H1 (cell line): Measurements from ENCODE around the gene SLC9C1. TPM values are rescaled to one million over a fixed set of nuclear protein-coding genes. Genes with fewer than 3 reads are reported as not detected.

Experiments
- CBX5 ChIP-seq: fragments of 300-800, 300-1000 bp; sonication (generic); IDR thresholded peaks from 2 replicates; pipeline ENCODE4 v1.7.1; 2016; ENCODE audit warnings: antibody characterized with exemption, low read length, low read depth
- SAP30 ChIP-seq: fragments of 300-600 bp; sonication (generic); IDR thresholded peaks from 2 replicates; pipeline ENCODE4 v1.7.1; 2012; ENCODE audit warnings: low read length, moderate library complexity, mild to moderate bottlenecking, inconsistent platforms; ENCODE audit not compliant: insufficient read depth, insufficient replicate concordance
- SRF ChIP-seq: IDR thresholded peaks from 2 replicates; pipeline ENCODE4 v1.6.1; 2011; ENCODE audit warnings: mild to moderate bottlenecking, low read depth, low read length, moderate library complexity
- TEAD4 ChIP-seq: IDR thresholded peaks from 2 replicates; pipeline ENCODE4 v1.6.1; 2012; ENCODE audit warnings: low read depth, low read length, inconsistent platforms, mixed read lengths
- ZNF274 ChIP-seq: IDR thresholded peaks from 2 replicates; pipeline ENCODE4 v1.7.0; 2012; ENCODE audit warnings: low read length, borderline replicate concordance; ENCODE audit errors: extremely low read depth
- polyA plus RNA-seq, 7 experiments: library from polyadenylated mRNA; depleted of rRNA in 3 of 7; stranded (reverse) in 5 of 7; unstranded in 2 of 7; fragments of >200 nt in 5 of 7; fragments of 200-250 nt in 2 of 7; gene quantifications; 1 replicate in 5 of 7; 2 replicates in 1 of 7; 4 replicates in 1 of 7; pipeline versions ENCODE4 v1.2.1 to v1.2.3, GENCODE V29; 2011 to 2013; ENCODE audit warnings: missing spikeins in 2 of 7, mixed read lengths in 2 of 7
- total RNA-seq: library from RNA; stranded (reverse); fragmentation: NEBNext Ultra II Directional; extraction: Animal tissue kit (Norgen Biotek cat#: 25700); gene quantifications from 2 replicates; pipeline ENCODE4 v1.2.1, GENCODE V29; 2021
- TF ChIP-seq, protein P1 (sequence below): IDR thresholded peaks from 2 replicates; pipeline ENCODE4 v1.6.1; 2011; ENCODE audit warnings: low read length, improper control_type of control experiment

The SLC9C1 gene
- total and polyA plus RNA-seq, 2 of the 8 experiments (the other 6 are each of a cell fraction or from before 2014, with no cell fraction given) = 0.15 to 0.24 TPM

DNA sequence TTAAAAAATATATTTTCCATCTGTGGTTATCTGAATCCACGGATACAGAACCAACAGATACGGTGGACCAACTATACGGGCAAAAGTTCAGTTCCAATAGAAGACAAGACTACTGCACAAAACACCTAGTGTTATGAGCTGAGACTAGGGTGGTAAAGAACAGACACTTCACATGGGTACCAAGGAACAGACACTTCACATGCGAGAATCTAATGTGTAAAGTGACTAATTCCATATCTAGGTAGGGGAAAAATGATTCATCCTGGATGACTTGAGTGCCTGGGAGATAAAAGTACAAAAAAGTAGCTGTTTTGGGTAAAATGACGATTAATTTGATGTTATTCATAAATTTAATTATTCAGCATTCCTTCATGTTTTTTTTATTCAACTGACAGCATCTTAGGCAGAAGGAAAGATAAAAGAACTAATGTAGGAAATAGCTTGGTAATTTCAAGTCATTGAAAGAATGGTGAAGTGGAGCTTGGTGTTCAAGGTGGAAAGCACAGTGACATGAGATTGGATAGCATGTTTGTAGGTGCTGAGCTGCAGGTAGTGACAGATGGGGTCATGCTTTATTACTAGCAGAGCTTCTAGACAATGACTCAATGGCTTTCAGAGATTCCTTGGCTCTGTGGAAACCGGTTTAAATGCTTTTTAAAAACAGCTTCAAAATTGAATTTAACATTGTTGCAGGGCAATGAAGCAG lies 44.2 kb upstream of the SLC9C1 start (continued):
- TF ChIP-seq SAP30 (no peak), TEAD4 (no peak), ZNF274 (no peak), SRF (no peak), CBX5 (no peak)
- TF ChIP-seq, protein P1, sequence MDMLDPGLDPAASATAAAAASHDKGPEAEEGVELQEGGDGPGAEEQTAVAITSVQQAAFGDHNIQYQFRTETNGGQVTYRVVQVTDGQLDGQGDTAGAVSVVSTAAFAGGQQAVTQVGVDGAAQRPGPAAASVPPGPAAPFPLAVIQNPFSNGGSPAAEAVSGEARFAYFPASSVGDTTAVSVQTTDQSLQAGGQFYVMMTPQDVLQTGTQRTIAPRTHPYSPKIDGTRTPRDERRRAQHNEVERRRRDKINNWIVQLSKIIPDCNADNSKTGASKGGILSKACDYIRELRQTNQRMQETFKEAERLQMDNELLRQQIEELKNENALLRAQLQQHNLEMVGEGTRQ = no peak
